ENCODE measurements around the gene OBSCN. TPM values are rescaled to one million over a fixed set of nuclear protein-coding genes. Genes with fewer than 3 reads are reported as not detected.

OBSCN gene
- total RNA-seq = 13.0 and 14.5 TPM in 2 replicates

GRCh38 chr1:228207851-228208821 lies at the start of gene OBSCN:
Gene OBSCN, plus strand, starts transcription at chr1:228208044. Its CDS starts 3,740 bp downstream, at chr1:228211784.
- no peak for DNase-seq (ENCODE audit: low read depth)
- no peak within 1 kb of the TSS for H3K4me3 ChIP-seq (ENCODE audit: low read depth, low read length)
- no peak for TF ChIP-seq CTCF (IDR thresholded peaks at IDR 0.05; ENCODE audit: insufficient read depth, low read depth, low read length)

GRCh38 chr1:228158151-228159007 lies 49.5 kb upstream of the OBSCN start:
- H3K4me3 ChIP-seq (ENCODE audit: low read depth, low read length) = no peak overlapping the region
- DNase-seq (ENCODE audit: low read depth) = no peak
- TF ChIP-seq CTCF (IDR thresholded peaks at IDR 0.05; ENCODE audit: insufficient read depth, low read depth, low read length) = no peak

GRCh38 chr1:228159008-228159665 lies 48.7 kb upstream of the OBSCN start:
- TF ChIP-seq CTCF (IDR thresholded peaks at IDR 0.05; ENCODE audit: insufficient read depth, low read depth, low read length) = no peak
- DNase-seq (ENCODE audit: low read depth) = no peak
- H3K4me3 ChIP-seq (ENCODE audit: low read depth, low read length) = no peak overlapping the region

- no peak for TF ChIP-seq CTCF (IDR thresholded peaks at IDR 0.05; ENCODE audit: insufficient read depth, low read depth, low read length)
- H3K4me3 ChIP-seq (ENCODE audit: low read depth, low read length) = no peak overlapping the region
- DNase-seq (ENCODE audit: low read depth) = no peak
Measured at GRCh38 chr1:228160201-228160761, 47.6 kb upstream of the OBSCN start.

- DNase-seq (ENCODE audit: low read depth) = no peak
- no peak for TF ChIP-seq CTCF (IDR thresholded peaks at IDR 0.05; ENCODE audit: insufficient read depth, low read depth, low read length)
- H3K4me3 ChIP-seq (ENCODE audit: low read depth, low read length) = no peak overlapping the region
Measured at GRCh38 chr1:228161362-228161761, 46.5 kb upstream of the OBSCN start.

- DNase-seq (ENCODE audit: low read depth) = no peak
- H3K4me3 ChIP-seq (ENCODE audit: low read depth, low read length) = no peak overlapping the region
- no peak for TF ChIP-seq CTCF (IDR thresholded peaks at IDR 0.05; ENCODE audit: insufficient read depth, low read depth, low read length)
Measured at GRCh38 chr1:228161866-228162265, 46.0 kb upstream of the OBSCN start.
